DND-41 (cell line): ENCODE data around the gene MAPK12.
A peak's percentile ranks its signal among the peaks of the same experiment; 100 is the strongest.

Source experiments
- ATAC-seq: fragments of 200-7000 bp; cut with Tn5 transposase; 3 replicates; pipeline ENCODE4 v1.9.1; 2021; ENCODE audit warnings: low read depth; ENCODE audit not compliant: insufficient read depth
- DNase-seq: peaks from one replicate; pipeline ENCODE4 v3.0.0-alpha.2; 2020
- H2AFZ ChIP-seq: 2 replicates; pipeline ENCODE4 v1.6.0; 2012; ENCODE audit warnings: low read depth, low read length
- H3K27ac ChIP-seq: 2 replicates; pipeline ENCODE4 v1.5.1; 2012; ENCODE audit warnings: low read length, inconsistent platforms
- H3K27me3 ChIP-seq: fragments of 200-600 bp; sonication (generic); 2 replicates; pipeline ENCODE4 v1.6.0; 2012; ENCODE audit warnings: low read length, mild to moderate bottlenecking, inconsistent platforms; ENCODE audit not compliant: insufficient read depth, poor library complexity
- H3K36me3 ChIP-seq: 2 replicates; pipeline ENCODE4 v1.5.1; 2012; ENCODE audit warnings: low read length, inconsistent platforms; ENCODE audit not compliant: insufficient read depth
- H3K4me1 ChIP-seq: 2 replicates; pipeline ENCODE4 v1.5.1; 2012; ENCODE audit warnings: mild to moderate bottlenecking, low read length; ENCODE audit not compliant: insufficient read depth
- H3K4me2 ChIP-seq: 2 replicates; pipeline ENCODE4 v1.6.0; 2012; ENCODE audit warnings: mild to moderate bottlenecking, moderate library complexity, low read length, inconsistent platforms; ENCODE audit not compliant: insufficient read depth
- H3K4me3 ChIP-seq, 2 experiments: fragments of 200-600 bp in 1 of 2; shearing (Covaris generic) in 1 of 2; 2 replicates each; pipeline ENCODE4 v1.5.1; 2012 to 2016; ENCODE audit warnings: inconsistent platforms in 2 of 2, low read length in 2 of 2, mild to moderate bottlenecking in 2 of 2, low read depth in 1 of 2, moderate library complexity in 1 of 2
- H3K79me2 ChIP-seq: 2 replicates; pipeline ENCODE4 v1.6.0; 2012; ENCODE audit warnings: low read length, inconsistent platforms; ENCODE audit not compliant: insufficient read depth
- H3K9ac ChIP-seq: 2 replicates; pipeline ENCODE4 v1.6.0; 2012; ENCODE audit warnings: low read depth, mild to moderate bottlenecking, inconsistent platforms, low read length, moderate library complexity
- H3K9me3 ChIP-seq: 2 replicates; pipeline ENCODE4 v1.5.1; 2012; ENCODE audit warnings: low read length, moderate library complexity, mild to moderate bottlenecking, inconsistent platforms; ENCODE audit not compliant: insufficient read depth, severe bottlenecking
- H4K20me1 ChIP-seq: 2 replicates; pipeline ENCODE4 v1.6.0; 2012; ENCODE audit warnings: low read length; ENCODE audit not compliant: insufficient read depth
- CTCF ChIP-seq: IDR thresholded peaks from 2 replicates; pipeline ENCODE4 v1.5.1; 2012; ENCODE audit warnings: borderline replicate concordance, low read length, moderate library complexity, mild to moderate bottlenecking; ENCODE audit not compliant: poor library complexity, severe bottlenecking; ENCODE audit errors: extremely low read depth
- EZH2 ChIP-seq: IDR thresholded peaks from 3 replicates; pipeline ENCODE4 v1.6.1; 2012; ENCODE audit warnings: borderline replicate concordance, low read depth, mild to moderate bottlenecking, moderate library complexity, low read length, inconsistent platforms; ENCODE audit not compliant: severe bottlenecking

Gene MAPK12

GRCh38 chr22:50210378-50211139 is 50.9 kb downstream of the MAPK12 start:
- no peak for ATAC-seq
- Histone ChIP-seq H4K20me1 (peaks cover 66% of the 10 kb centered on the region), H3K27me3 (no peaks in the 10 kb centered on the region), H3K27ac (no peak overlapping the region), H3K4me2 (no peak overlapping the region), H3K4me1 (no peaks in the 10 kb centered on the region), H3K9ac (no peak overlapping the region), H3K79me2 (peaks cover 33% of the 10 kb centered on the region), H3K9me3 (no peaks in the 10 kb centered on the region), H3K36me3 (peaks cover 86% of the 10 kb centered on the region), H3K4me3 (no peak overlapping the region), H2AFZ (no peak overlapping the region)
- TF ChIP-seq EZH2 (no peak), CTCF (no peak)
- DNase-seq = no peak

GRCh38 chr22:50209893-50210292 is 51.6 kb downstream of the MAPK12 start:
- H3K36me3 ChIP-seq = peaks cover 83% of the 10 kb centered on the region
- H3K9ac ChIP-seq = no peak overlapping the region
- no peaks in the 10 kb centered on the region for H3K4me1 ChIP-seq
- no peak overlapping the region for H3K4me2 ChIP-seq
- ATAC-seq (peak; percentile 75), DNase-seq (peak; percentile 71)
- no peaks in the 10 kb centered on the region for H3K27me3 ChIP-seq
- peaks cover 29% of the 10 kb centered on the region for H3K79me2 ChIP-seq
- no peak overlapping the region for H2AFZ ChIP-seq
- H3K4me3 ChIP-seq = no peak overlapping the region
- TF ChIP-seq EZH2 = no peak
- TF ChIP-seq CTCF = peak; percentile 95
- H3K9me3 ChIP-seq = no peaks in the 10 kb centered on the region
- H3K27ac ChIP-seq = no peak overlapping the region
- H4K20me1 ChIP-seq = peaks cover 60% of the 10 kb centered on the region

- TF ChIP-seq EZH2 (no peak), CTCF (no peak)
- H3K27me3 ChIP-seq = no peaks in the 10 kb centered on the region
- H3K4me1 ChIP-seq = no peaks in the 10 kb centered on the region
- H4K20me1 ChIP-seq = peaks cover 59% of the 10 kb centered on the region
- ATAC-seq (peak; percentile 21; the same call in 2 of the 3 replicates), DNase-seq (no peak)
- no peak overlapping the region for H3K9ac ChIP-seq
- H2AFZ ChIP-seq = no peak overlapping the region
- no peak overlapping the region for H3K4me3 ChIP-seq
- H3K4me2 ChIP-seq = no peak overlapping the region
- H3K79me2 ChIP-seq = peaks cover 29% of the 10 kb centered on the region
- no peak overlapping the region for H3K27ac ChIP-seq
- H3K36me3 ChIP-seq = peaks cover 82% of the 10 kb centered on the region
- H3K9me3 ChIP-seq = no peaks in the 10 kb centered on the region
These were observed 52.3 kb downstream of the MAPK12 start for GRCh38 chr22:50208939-50209892.
